NB4 (cell line): Measurements from ENCODE around the gene ZNF775.

Source experiments
- MYC ChIP-seq: IDR thresholded peaks from 2 replicates; pipeline ENCODE4 v1.6.1; 2011; ENCODE audit warnings: low read depth, low read length
- POLR2A ChIP-seq: IDR thresholded peaks from 2 replicates; pipeline ENCODE4 v1.6.1; 2011; ENCODE audit warnings: mild to moderate bottlenecking; ENCODE audit not compliant: insufficient read length; ENCODE audit errors: extremely low read depth
- TF ChIP-seq, protein P1 (sequence below): IDR thresholded peaks from one replicate; pipeline ENCODE4 v1.5.1; 2012; ENCODE audit warnings: low read depth, low read length
- TF ChIP-seq, protein P2 (sequence below): IDR thresholded peaks from 2 replicates; pipeline ENCODE4 v1.6.1; 2011; ENCODE audit warnings: low read depth, low read length

DNA sequence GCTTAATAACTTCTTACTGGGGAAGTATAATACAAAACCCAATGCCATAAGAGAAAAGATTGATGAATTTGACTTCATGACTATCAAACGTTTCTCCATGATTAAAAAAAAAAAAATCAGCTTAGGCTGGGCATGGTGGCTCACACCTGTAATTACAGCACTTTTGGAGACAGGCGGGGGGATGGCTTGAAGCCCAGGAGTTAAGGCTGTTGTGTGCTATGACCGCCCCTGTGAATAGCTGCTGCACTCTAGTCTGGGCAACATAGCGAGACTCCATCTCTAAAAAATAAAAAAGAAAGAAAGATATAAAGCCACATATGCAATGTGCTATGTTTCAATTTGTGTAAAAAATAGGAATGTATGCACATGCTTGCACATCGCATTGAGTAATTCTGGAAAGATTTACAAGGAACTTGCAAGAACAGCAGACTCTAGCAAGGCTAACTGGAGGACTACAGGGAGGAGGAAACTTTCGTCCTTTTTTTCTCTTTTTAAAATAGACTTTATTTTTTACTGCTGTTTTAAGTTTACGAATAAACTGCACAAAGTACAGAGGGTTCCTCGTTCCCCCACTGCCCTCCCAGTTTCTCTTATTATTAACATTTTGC is 27.4 kb upstream of the ZNF775 start:
- TF ChIP-seq, protein P1, sequence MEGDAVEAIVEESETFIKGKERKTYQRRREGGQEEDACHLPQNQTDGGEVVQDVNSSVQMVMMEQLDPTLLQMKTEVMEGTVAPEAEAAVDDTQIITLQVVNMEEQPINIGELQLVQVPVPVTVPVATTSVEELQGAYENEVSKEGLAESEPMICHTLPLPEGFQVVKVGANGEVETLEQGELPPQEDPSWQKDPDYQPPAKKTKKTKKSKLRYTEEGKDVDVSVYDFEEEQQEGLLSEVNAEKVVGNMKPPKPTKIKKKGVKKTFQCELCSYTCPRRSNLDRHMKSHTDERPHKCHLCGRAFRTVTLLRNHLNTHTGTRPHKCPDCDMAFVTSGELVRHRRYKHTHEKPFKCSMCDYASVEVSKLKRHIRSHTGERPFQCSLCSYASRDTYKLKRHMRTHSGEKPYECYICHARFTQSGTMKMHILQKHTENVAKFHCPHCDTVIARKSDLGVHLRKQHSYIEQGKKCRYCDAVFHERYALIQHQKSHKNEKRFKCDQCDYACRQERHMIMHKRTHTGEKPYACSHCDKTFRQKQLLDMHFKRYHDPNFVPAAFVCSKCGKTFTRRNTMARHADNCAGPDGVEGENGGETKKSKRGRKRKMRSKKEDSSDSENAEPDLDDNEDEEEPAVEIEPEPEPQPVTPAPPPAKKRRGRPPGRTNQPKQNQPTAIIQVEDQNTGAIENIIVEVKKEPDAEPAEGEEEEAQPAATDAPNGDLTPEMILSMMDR = no peak
- TF ChIP-seq, protein P2, sequence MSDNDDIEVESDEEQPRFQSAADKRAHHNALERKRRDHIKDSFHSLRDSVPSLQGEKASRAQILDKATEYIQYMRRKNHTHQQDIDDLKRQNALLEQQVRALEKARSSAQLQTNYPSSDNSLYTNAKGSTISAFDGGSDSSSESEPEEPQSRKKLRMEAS = no peak
- TF ChIP-seq POLR2A (no peak), MYC (no peak)
